ENCODE measurements around the gene BABAM1. TPM values are rescaled to one million over a fixed set of nuclear protein-coding genes. Genes with fewer than 3 reads are reported as not detected.

The BABAM1 gene
- total RNA-seq, 1 experiment from 2014 or later, result 146 TPM

- TF ChIP-seq STAT6 (CRISPR knock-in tag; conservative IDR thresholded peaks at IDR 0.05; ENCODE audit: low read depth) (no peak), ZNF416 (CRISPR knock-in tag; IDR thresholded peaks at IDR 0.05) (no peak), ZNF512 (CRISPR knock-in tag; IDR thresholded peaks at IDR 0.05; ENCODE audit: borderline replicate concordance) (no peak), ZNF532 (CRISPR knock-in tag; IDR thresholded peaks at IDR 0.05; ENCODE audit: borderline replicate concordance) (no peak), AR (CRISPR knock-in tag; IDR thresholded peaks at IDR 0.05) (no peak), HMGA2 (CRISPR knock-in tag; IDR thresholded peaks at IDR 0.05) (no peak), NFE2L1 (CRISPR knock-in tag; IDR thresholded peaks at IDR 0.05) (no peak; the same call in none of the 2 replicates), SMAD3 (CRISPR knock-in tag; IDR thresholded peaks at IDR 0.05; ENCODE audit: borderline replicate concordance) (no peak), MXD4 (CRISPR knock-in tag; IDR thresholded peaks at IDR 0.05; ENCODE audit: borderline replicate concordance) (no peak), ZNF232 (CRISPR knock-in tag; IDR thresholded peaks at IDR 0.05) (peak; percentile 58), OVOL2 (CRISPR knock-in tag; IDR thresholded peaks at IDR 0.05; ENCODE audit: borderline replicate concordance) (no peak), FOXK1 (CRISPR knock-in tag; IDR thresholded peaks at IDR 0.05) (peak; percentile 48; the same call in 1 of the 2 replicates), NR2C2 (CRISPR knock-in tag; IDR thresholded peaks at IDR 0.05) (no peak), NFYB (CRISPR knock-in tag; conservative IDR thresholded peaks at IDR 0.05; ENCODE audit: low read depth) (no peak), ELF4 (CRISPR knock-in tag; IDR thresholded peaks at IDR 0.05; ENCODE audit: low read depth) (no peak), ESRRA (CRISPR knock-in tag; IDR thresholded peaks at IDR 0.05; ENCODE audit: borderline replicate concordance) (peak; percentile 33; the same call in 1 of the 2 replicates)
- TF ChIP-seq, protein P1, sequence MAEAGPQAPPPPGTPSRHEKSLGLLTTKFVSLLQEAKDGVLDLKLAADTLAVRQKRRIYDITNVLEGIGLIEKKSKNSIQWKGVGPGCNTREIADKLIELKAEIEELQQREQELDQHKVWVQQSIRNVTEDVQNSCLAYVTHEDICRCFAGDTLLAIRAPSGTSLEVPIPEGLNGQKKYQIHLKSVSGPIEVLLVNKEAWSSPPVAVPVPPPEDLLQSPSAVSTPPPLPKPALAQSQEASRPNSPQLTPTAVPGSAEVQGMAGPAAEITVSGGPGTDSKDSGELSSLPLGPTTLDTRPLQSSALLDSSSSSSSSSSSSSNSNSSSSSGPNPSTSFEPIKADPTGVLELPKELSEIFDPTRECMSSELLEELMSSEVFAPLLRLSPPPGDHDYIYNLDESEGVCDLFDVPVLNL (CRISPR knock-in tag; IDR thresholded peaks at IDR 0.05; ENCODE audit: borderline replicate concordance, low read depth), result peak; percentile 39
- TF ChIP-seq, protein P2, sequence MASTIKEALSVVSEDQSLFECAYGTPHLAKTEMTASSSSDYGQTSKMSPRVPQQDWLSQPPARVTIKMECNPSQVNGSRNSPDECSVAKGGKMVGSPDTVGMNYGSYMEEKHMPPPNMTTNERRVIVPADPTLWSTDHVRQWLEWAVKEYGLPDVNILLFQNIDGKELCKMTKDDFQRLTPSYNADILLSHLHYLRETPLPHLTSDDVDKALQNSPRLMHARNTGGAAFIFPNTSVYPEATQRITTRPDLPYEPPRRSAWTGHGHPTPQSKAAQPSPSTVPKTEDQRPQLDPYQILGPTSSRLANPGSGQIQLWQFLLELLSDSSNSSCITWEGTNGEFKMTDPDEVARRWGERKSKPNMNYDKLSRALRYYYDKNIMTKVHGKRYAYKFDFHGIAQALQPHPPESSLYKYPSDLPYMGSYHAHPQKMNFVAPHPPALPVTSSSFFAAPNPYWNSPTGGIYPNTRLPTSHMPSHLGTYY (CRISPR knock-in tag; IDR thresholded peaks at IDR 0.05), result no peak
- TF ChIP-seq, protein P3, sequence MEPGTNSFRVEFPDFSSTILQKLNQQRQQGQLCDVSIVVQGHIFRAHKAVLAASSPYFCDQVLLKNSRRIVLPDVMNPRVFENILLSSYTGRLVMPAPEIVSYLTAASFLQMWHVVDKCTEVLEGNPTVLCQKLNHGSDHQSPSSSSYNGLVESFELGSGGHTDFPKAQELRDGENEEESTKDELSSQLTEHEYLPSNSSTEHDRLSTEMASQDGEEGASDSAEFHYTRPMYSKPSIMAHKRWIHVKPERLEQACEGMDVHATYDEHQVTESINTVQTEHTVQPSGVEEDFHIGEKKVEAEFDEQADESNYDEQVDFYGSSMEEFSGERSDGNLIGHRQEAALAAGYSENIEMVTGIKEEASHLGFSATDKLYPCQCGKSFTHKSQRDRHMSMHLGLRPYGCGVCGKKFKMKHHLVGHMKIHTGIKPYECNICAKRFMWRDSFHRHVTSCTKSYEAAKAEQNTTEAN (CRISPR knock-in tag; IDR thresholded peaks at IDR 0.05), result peak; percentile 82; the same call in 1 of the 2 replicates
- TF ChIP-seq, protein P4, sequence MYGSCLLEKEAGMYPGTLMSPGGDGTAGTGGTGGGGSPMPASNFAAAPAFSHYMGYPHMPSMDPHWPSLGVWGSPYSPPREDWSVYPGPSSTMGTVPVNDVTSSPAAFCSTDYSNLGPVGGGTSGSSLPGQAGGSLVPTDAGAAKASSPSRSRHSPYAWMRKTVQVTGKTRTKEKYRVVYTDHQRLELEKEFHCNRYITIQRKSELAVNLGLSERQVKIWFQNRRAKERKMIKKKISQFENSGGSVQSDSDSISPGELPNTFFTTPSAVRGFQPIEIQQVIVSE (CRISPR knock-in tag; IDR thresholded peaks at IDR 0.05; ENCODE audit: borderline replicate concordance), result no peak
These were observed 31.8 kb upstream of the BABAM1 start (continued) for GRCh38 chr19:17235300-17235970.

Data from WTC11 (cell line).